GM12873 (cell line): ENCODE data around the gene KIF2C.

Experiments
- CTCF ChIP-seq: IDR thresholded peaks from 2 replicates; pipeline ENCODE4 v1.5.1; 2012; ENCODE audit warnings: low read depth, mild to moderate bottlenecking, moderate library complexity, low read length, control low read depth; ENCODE audit not compliant: insufficient read depth; ENCODE audit errors: missing control alignments

The KIF2C gene

GRCh38 chr1:44805311-44806024 is 65.8 kb downstream of the KIF2C start:
- TF ChIP-seq CTCF: no peak

- TF ChIP-seq CTCF: no peak
Observed at GRCh38 chr1:44806025-44806703, 66.5 kb downstream of the KIF2C start.

GRCh38 chr1:44806704-44807363 is 67.2 kb downstream of the KIF2C start, which contains the start of gene DYNLT4:
Gene DYNLT4 (minus strand): TSS chr1:44807351. CDS start chr1:44806668, 683 bp downstream.
- no peak for TF ChIP-seq CTCF

GRCh38 chr1:44807364-44808062 is 67.9 kb downstream of the KIF2C start:
- no peak for TF ChIP-seq CTCF

- TF ChIP-seq CTCF: no peak
Observed at GRCh38 chr1:44808063-44808937, 68.7 kb downstream of the KIF2C start, which contains the start of gene BTBD19. Gene BTBD19 (plus strand): TSS chr1:44808523. CDS start chr1:44808821, 298 bp downstream.

GRCh38 chr1:44808938-44809917 is 69.6 kb downstream of the KIF2C start:
- no peak for TF ChIP-seq CTCF
